NCI-H1694 treated with DMSO at 0.1 percent for 48 hours (cell line): ENCODE data around the gene TSSK3.

Experiments used
- DNase-seq: peaks from one replicate; lab custom pipeline; 2025; lab: John Stamatoyannopoulos, UW

TSSK3 gene, protein sequence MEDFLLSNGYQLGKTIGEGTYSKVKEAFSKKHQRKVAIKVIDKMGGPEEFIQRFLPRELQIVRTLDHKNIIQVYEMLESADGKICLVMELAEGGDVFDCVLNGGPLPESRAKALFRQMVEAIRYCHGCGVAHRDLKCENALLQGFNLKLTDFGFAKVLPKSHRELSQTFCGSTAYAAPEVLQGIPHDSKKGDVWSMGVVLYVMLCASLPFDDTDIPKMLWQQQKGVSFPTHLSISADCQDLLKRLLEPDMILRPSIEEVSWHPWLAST

DNA sequence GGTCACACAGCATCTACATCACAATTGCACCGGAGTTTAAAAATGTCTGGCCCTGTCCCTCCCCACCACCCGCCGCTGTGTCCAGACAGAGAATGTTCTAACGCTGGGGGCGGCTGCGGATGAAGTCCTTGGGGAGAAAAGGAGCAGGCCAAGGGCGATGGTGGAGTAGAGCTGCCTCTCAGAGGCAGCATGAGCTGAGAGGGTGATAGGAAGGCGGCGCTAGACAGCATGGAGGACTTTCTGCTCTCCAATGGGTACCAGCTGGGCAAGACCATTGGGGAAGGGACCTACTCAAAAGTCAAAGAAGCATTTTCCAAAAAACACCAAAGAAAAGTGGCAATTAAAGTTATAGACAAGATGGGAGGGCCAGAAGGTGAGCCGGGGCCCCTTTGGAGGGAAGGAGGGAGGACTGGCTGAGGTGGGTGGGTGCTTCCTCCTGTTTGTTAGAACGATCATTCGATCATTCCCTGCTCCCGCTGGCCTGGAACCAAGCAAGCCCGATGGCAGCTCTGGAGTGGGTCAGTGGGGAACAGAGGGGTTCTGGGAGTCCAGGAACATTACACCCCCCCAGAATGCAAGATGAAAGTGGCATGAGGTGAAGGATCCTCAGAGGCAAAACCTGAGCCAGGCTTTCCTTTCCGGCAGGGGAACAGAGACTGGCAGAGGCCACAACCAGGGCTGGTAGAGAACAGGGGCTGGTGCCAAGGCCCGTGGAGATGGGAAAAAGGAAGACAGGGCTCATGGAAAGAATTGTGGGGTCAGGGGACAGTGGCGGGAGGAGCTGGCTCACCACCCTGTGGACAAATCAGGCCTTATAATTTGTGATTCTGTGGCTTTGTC, at the start of gene TSSK3, which contains the start of gene FAM229A:
TSSK3 (plus strand) TSS at position 66 of the 840 bp plus-strand sequence; CDS start at position 229, 163 bp downstream.
FAM229A (minus strand) TSS at position 12 of the 840 bp plus-strand sequence. CDS start 394 bp downstream, outside the sequence.
- no peak for DNase-seq

GRCh38 chr1:32316903-32317277, 45.4 kb upstream of the TSSK3 start:
- no peak for DNase-seq

DNA sequence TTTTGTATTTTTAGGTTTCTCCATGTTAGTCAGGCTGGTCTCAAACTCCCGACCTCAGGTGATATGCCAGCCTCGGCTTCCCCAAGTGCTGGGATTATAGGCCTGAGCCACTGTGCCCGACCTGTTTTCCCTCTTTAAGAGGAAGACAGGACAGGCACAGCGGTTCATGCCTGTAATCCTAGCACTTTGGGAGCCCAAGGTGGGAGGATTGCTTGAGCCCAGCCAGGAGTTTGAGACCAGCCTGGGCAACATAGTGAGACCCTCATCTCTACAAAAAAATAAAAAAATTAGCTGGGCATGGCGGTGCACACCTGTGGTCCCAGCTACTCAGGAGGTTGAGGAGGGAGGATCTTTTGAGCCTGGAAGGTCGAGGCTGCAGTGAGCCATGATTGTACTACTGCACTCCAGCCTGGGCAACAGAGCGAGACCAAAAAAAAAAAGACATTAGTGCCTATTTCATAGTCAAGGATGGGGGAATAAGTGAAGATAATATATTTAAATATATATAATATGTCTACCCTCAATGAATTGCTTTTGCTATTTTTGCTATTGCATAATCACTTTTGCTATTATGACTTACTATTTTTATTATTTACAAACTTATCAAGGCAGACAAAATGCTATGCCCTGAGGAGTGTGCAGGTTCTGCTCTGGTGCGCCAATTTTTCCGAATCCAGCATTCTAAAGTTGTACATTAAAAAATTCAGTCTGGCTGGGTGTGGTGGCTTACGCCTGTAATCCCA, 44.0 kb upstream of the TSSK3 start:
- no peak for DNase-seq

GRCh38 chr1:32321712-32322291, 40.5 kb upstream of the TSSK3 start:
- DNase-seq, result no peak

- DNase-seq, result no peak
Measured at GRCh38 chr1:32327204-32327603, 35.1 kb upstream of the TSSK3 start.

- DNase-seq, result no peak
Measured at GRCh38 chr1:32329931-32330466, 32.3 kb upstream of the TSSK3 start.

DNA sequence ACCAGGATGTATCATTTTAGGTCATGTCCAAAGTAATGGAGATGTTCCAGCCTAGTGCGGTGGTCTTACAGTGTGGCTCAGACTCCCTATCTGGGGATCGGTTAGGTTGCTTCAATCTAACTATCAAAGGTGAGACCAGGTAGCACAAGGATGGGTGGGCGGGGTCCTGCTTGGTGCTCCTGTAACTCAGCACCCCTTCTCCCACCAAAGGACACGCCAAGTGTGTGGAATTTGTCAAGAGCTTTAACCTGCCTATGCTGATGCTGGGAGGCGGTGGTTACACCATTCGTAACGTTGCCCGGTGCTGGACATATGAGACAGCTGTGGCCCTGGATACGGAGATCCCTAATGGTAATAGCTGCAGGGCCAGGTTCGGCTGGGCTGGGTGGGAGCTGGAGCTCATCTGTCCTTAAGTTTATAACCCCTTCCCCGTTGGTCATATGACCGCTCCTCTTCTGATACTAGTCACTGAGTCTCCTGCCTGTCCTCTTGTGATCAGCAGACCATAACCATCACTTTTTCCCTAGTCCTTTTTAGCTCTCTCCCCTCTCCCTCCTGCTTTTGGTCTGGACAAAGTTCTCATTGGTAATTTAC, 31.7 kb upstream of the TSSK3 start:
- no peak for DNase-seq

DNA sequence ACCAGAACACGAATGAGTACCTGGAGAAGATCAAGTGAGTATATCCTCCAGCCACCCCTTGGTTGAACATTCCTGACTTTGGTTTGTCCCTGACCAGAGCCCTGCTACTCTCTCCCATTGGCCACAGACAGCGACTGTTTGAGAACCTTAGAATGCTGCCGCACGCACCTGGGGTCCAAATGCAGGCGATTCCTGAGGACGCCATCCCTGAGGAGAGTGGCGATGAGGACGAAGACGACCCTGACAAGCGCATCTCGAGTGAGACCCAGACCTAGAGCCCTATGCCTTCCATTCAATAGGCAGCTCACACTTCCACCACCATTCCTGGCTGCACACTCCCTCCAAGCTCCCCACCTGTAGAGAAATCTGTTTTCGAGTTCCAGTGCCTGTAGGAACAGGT, 30.8 kb upstream of the TSSK3 start:
- no peak for DNase-seq

DNA sequence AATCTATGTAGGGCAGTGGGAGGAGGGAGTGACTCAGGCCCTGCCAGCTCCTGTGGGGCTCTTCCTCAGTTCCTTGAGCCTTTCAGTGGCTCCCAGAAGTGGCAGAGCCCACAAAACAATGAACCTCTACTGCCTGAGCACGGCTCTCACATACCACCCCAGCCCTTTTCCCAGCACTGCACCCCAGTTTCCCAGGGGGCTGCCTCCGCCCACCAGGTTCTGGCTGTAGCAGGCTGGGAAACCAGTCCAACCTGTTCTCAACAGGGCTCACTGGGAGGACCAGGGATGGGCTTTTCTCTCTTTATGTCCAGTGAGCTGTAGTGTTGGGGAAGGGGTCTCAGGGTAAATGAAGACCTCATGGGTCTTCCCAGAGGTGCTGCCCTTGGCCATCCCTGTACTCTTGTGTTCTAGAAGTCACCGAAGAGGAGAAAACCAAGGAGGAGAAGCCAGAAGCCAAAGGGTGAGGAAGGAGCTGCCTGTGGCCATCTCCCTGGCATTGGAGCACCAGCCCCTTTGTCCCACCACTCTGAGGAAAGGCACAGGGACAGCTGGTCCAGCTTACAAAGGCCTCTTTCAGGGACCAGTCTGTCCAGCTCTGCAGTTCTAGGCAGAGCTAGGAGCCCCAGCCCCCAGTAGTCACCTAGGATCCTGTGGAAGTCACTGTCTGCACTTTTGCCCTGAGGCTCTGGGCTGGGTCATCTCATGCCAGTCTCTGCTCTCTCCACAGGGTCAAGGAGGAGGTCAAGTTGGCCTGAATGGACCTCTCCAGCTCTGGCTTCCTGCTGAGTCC, 29.9 kb upstream of the TSSK3 start:
- no peak for DNase-seq

GRCh38 chr1:32333251-32333963, 28.9 kb upstream of the TSSK3 start:
- DNase-seq, result no peak

GRCh38 chr1:32334274-32334861, 28.0 kb upstream of the TSSK3 start:
- no peak for DNase-seq

DNA sequence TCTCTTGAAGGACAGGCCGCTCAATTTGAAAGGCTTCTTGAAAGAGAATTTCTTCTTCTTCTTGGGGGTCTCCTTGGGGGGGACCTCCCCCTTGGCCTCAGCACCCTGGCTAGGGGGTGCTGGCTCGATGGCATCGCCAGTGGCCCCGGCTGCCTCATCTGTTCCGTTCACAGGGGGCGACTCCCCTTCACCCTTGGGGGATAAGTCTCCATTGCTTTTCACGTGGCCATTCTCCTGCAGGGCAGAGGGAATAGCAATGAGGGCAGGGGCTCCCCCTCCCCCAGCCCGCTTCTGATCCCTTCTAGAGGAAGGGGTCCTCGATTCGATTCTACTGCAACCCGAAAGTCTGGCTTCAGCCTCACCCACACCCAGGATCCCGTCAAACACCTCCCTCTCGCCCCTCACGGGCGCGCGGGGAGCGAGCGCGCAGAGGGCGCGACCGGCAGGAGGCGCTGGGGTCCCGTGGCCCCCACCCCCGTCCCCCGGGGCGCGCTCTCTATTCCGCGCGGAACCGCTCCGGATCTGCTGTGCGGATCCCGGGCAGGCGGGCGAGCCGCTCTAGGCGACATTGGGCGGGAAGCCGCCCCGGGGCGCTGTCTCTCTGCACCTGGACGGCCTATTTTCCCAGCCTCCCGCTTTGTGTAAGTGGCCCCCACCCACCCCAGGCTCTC, 27.3 kb upstream of the TSSK3 start:
- DNase-seq, result no peak

DNA sequence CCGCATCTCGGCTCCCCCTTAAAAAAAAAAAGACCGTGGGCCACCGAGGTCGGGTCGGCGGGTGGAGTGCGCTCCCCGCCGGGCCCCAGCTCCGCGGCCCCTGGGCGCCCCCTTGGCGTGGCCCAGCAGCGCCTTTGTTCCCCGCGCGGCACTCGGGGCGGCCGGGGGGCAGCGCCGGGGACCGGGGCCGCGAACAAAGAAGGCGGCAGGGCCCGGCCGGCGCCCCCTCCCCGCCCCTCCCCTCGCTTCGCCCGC, 26.9 kb upstream of the TSSK3 start:
- no peak for DNase-seq

- peak; percentile 18 for DNase-seq
Measured at GRCh38 chr1:32335790-32336590, 26.3 kb upstream of the TSSK3 start, which contains the start of gene MARCKSL1. TSS of gene MARCKSL1 (minus strand) at chr1:32336233. CDS start at chr1:32336033, 200 bp downstream.

- no peak for DNase-seq
Measured at GRCh38 chr1:32336591-32336932, 25.8 kb upstream of the TSSK3 start.

DNA sequence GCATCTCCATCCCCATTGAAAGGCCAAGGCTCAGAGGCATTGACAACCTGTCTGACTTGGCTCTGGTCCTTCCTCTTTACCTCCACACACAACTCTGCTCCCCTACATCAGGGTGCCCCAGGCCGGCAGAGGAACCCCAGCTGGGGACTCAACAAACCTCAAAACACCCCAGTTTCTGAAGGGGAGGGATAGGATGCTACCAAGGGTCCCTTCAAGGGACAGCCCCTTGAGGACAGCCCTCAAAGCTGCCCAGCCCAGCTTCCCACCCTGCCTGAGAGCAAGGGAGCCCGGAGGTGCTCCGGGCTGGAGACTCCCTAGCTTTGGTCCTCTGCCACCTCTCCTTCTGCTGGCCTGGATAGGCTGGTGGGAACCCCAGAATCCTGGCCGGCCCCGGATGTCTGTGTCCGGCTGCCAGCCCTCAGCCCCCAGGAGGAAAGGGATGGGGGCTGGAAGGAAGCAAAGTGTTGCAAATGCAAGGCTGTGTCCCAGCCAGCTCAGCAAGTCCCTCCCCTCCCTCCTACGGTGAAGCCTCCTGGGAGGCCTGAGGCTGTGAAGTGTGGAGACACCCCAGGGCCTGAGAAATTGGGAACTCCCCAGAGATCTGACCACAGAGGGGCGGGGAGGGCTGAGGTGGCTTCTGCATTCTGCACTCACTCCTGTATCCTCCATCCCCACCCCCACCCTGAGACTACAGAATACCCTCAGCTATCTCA, 25.2 kb upstream of the TSSK3 start:
- no peak for DNase-seq

GRCh38 chr1:32337855-32338636, 24.3 kb upstream of the TSSK3 start:
- no peak for DNase-seq
